Activated CD4-positive, CD25-positive, alpha-beta regulatory T cell treated with anti-CD3 and anti-CD28 coated beads, Interleukin-2, amount 50 U/mL, for 24 hours (primary cell): ENCODE results near the gene TMEM258.
A peak's percentile ranks its signal among the peaks of the same experiment; 100 is the strongest.

Experiments
- ATAC-seq, 2 donors: fragments of 150-1000 bp; cut with Tn5 transposase; one replicate each; pipeline ENCODE4 v1.10.0; 2021; ENCODE audit warnings: mild to moderate bottlenecking in 1 of 2, moderate library complexity in 1 of 2

The TMEM258 gene

GRCh38 chr11:61795459-61795858, 3.1 kb upstream of the TMEM258 start:
- no peak for ATAC-seq

DNA sequence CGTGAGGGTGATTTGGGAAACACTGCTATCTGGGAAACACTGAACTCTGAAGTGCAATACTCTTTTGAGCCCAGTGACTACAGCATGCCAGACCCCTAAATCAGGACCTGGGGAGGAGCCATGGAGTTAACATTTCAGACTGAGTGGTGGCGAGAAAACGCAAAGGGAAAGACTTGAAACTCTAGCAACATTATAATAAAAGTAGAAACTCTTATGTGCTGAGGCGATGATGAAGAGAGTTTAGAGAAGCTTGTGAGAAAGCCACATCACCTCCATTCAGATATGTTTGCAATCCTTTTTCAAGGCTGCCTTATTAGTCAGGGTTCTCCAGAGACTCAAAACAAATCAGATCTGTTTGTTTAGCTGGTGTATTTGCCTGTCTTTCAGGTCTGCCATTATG, 2.2 kb upstream of the TMEM258 start:
- no peak for ATAC-seq

DNA sequence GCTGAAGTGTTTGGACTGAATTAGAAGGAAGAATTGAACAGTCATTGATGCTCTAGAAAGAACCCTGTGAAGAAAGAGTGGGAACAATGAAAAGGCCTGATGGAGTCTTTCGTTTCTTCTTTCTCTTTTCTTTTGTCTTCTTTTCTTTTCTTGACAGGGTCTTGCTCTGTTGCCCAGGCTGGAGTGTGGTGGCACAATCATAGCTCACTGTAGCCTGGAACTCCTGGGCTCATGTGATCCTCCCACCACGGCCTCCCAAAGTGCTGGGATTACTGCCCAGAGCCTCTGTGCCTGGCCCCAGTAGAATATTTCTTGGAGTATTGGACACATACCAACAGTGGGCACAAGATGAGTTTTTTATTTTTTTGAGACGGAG, 1.4 kb upstream of the TMEM258 start:
- no peak for ATAC-seq

DNA sequence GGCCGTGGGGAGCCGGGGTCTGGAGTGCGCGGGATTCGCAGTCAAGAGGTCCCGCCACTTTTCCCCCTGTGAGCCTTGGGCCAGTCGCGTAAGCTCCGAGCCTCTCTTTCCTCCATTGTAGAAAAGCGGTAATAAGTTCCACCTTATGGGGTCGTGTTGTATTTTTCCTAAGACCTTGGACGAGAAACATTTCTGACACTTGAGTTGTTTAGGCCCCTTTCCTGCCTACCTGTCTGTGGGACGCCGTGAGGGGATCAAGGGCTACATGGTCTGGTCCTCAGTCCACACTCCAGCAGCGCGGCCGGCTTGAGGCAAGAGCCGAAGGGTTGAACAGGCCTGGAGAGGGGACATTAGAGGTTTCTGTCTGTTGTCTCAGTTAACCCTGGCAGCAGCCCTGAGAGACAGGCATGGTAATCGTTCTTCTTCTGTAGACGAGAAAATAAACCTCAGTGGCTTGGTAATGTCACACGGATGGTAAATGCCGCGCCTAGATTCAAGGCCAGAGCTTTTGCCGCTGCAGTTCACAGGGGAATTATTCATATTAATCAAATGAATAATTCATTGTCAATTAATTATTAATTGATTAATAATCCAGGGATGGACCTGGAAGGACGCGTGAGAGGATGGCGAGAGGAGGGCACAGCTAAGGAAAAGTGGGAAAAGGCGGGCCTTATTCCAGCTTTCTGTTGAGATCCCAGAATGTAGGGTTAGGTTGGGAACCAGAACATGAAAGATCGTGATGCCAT, 857 bp upstream of the TMEM258 start:
- peak; percentile 22 for ATAC-seq

DNA sequence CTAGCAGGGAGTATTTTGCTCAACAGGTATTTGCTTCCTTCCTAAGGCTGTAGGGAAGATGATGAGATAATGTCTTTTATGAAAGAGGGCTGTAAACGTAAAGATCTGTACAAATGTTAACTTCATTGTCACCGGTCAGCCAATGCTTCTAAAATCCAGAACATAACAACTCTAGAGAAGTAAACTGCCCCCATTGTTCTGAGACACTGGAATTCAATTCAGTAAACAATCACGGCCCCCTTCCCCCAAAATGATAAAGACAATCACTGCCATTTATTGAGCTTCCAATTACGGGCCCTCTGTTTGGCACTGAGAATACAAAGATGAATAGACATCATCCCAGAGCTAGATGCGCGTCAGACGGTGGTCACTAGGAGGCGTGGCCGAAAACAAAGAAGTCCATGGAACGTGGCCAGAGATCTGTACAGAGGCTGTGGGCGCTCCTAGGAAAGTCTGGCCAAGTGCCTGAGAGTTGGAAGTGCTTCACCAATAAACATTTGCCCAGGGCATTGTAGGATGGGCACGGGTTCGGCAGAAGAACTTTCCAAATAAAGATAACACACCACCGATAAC, 576 bp downstream of the TMEM258 start:
- ATAC-seq, result peak; percentile 14 to 26

- ATAC-seq, result no peak
Observed at GRCh38 chr11:61787928-61788491, 4.4 kb downstream of the TMEM258 start.

DNA sequence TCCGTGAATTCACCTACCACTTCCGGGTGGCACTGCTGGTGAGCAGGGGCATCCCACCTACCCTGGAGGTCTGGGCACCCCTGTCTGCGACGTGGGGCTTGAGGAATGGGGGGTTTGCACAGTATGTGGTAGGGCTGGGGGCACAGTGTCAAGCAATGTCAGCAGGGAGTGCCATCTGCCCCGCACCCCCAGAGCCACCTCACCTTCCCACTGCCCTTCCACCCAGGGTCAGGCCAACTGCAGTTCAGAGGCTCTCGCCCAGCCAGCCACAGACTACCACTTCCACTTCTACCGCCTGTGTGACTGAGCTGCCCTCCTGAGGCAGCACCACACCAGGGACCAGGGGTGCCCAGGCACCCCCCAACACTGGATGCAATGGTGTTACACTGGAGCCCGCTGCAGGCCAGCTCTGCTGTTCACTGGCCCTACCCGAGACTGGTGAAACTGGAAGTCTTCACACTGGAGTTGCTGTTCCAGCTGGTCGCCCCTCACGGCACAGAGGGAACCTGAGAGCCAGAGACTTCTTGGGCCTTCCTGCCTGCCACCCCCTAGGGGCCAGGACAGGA, 6.5 kb downstream of the TMEM258 start:
- ATAC-seq, result no peak

GRCh38 chr11:61784506-61784805, 7.9 kb downstream of the TMEM258 start:
- ATAC-seq, result no peak

DNA sequence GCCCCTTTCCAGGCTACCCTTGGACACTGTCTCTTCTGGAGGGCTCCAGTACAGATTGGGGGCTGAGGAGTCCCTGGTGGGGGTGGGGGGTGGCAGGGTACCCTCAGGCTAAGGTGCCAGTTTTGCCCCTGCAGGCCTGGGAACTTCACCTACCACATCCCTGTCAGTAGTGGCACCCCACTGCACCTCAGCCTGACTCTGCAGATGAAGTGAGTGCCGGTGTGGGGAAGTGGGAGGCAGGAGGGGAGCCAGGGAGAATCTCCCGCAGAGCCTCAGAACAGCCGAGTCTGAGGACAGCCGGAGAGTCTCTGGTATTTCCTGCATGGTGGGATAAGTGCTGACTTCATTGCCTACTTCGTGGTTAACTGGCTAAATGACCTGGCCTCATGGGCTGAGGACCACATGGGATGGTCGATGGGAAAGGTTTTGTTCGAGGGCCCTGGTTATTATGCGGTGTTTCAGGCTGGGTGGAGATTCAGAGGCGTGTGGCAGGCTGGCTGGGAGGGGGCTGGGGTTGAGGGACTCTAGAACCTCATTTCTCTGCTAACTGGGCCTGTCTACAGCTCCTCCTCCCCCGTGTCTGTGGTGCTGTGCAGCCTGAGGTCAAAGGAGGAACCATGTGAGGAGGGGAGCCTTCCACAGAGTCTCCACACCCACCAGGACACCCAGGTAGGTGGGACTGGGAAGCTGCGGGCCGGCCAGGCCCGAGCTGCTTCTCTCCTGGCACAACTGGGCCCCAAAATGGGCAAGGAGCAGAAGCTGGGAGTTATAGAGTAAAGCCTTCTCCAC, 8.5 kb downstream of the TMEM258 start:
- ATAC-seq, result no peak

DNA sequence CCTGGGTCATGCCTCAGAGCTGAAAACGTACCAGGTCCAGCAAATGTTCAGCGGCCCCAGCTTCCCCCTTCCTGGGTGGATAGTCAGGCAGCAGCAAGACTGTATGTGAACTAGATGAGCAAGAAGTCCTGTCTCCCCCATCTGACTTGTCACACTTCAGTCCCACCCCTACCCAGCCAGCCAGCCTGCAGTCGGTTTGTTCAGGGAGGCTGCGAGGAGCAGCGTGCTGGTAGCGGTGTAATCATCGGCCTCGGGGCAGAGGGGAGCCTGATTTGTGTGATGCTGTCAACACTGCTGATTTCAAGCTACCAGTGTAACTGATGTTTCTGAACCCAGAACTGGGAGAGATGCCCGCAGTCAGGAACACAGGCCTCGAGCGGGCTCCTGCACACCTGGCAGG, 9.6 kb downstream of the TMEM258 start:
- no peak for ATAC-seq

DNA sequence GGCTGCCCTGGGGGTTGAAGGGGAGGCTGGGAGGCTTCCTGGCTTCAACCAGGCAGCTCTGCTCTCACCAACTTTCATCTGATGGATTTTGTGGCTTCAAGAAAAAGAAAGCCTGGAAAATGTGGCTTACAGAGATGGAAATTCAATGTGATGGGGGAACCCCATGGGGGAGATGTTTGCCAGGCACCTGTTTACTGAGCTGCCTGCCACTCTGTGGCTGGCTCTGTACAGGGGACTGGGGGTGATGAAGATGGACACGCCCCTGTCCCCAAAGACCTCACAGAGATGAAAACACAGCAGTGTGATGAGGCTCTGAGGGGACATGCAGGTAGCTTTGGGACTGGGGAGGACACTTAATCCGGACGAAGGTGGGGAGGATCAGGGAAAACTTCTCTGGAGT, 10.1 kb downstream of the TMEM258 start:
- ATAC-seq, result no peak

- no peak for ATAC-seq
Observed at GRCh38 chr11:61781585-61781984, 10.8 kb downstream of the TMEM258 start.

DNA sequence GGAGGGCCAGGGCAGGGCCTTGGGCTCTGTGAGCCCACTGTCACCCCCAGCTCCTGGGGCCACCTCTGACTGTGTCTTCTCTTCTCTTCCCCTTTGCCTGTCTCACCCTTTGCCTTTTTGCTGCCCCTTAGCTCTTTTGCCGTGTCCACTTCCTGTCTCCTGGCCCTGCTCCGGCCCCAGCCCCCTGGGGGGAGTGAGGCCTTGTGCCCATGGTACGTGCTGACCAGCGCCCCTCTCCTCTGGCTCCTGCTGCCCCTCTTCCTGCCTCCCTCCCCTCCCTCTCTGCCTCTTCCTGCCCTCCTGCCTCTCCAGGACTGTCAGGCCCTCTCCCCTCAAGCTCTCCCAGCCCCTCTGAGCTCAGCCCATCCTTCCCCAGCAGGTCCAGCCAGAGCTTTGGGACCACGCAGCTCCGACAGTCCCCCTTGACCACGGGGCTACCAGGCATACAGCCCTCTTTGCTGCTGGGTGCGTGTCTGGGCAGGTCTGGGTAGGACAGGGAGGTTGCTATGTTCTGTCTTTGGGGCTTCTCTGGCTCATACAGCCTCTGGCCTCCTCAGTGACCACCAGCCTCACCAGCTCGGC, 11.7 kb downstream of the TMEM258 start:
- no peak for ATAC-seq

DNA sequence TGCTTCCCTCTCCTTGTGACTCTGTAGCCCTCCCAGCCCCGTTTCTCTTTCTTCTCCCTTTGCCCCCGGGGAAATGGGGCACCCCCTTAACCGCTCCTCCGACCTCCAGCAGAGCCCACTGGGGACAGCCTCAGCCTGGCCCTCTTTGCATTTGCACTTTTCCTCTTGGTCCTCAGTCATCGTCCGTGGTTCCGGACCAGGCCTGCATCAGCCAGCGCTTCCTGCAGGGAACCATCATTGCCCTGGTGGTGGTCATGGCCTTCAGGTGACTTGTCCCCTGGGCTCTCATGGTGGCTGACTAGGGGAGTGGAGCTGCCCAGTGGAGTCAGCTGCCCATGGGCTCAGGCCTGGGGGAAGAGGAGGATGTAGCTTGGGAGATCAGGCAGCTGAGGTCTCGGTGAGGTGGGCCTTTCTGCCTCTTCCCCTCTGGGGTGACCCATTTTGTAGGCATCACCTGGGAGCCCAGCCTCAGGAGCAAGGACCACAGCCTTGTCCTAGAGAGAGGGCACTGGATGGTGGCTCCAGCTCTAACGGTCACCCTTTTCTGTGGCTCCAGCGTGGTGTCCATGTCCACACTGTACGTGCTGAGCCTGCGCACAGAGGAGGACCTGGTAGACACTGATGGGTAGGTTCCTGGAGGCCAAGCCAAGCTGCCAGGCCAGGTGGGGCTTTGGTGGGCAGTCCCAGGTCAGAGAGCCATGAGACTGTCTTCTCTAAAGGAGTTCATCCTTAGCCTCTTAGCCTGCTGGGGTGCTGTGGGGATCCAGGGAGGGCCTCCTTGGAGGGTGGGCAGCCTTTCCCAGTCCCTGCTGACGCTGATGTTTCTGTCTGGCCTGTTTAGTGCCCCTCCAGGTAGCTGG, 12.5 kb downstream of the TMEM258 start:
- no peak for ATAC-seq

- ATAC-seq, result no peak
Observed at GRCh38 chr11:61778920-61779650, 13.3 kb downstream of the TMEM258 start.

GRCh38 chr11:61778357-61778886, 14.0 kb downstream of the TMEM258 start:
- ATAC-seq, result no peak

DNA sequence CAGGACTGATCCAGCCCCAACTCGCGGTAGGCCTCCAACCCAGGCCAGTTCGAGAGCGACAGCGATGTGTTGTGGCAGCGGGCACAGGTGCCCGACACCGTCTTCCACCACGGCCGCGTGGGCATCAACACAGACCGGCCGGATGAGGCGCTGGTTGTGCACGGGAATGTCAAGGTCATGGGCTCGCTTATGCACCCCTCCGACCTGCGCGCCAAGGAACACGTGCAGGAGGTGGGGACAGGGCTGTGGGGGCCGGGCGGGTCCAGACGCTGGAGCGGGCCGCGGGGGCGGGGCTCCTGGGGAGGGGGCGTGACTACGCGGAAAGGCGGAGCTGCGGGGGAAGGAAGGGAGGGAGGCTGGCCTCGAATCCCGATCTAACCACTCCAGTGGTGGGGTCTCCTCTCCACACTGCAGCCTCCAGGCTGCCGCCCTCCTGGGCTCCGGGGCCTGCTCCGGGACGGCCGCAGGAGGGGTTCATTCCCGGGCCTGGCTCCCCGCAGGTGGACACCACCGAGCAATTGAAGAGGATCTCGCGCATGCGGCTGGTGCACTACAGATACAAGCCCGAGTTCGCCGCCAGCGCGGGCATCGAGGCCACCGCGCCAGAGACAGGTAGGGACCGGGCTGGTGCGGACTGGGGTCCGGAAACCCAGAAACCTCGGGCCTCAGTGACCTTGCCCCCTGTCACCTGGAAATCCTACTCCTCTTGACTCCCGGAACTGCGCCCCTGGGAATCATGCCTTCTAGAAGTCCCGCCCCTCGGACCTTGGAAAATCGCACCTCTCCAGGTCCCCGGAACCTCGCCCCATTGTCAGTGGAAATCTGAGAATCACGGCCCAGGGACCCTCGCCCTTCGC, 14.9 kb downstream of the TMEM258 start:
- peak; percentile 49 to 60 for ATAC-seq

GRCh38 chr11:61776561-61777075, 15.8 kb downstream of the TMEM258 start:
- ATAC-seq, result peak; percentile 33 to 61

GRCh38 chr11:61775606-61776554, 16.5 kb downstream of the TMEM258 start:
- ATAC-seq, result no peak
